Smooth muscle cell (in vitro differentiated cells): ENCODE results near the gene SLC17A8. TPM values are rescaled to one million over a fixed set of nuclear protein-coding genes. Genes with fewer than 3 reads are reported as not detected.

ENCODE experiments used
- DNase-seq: peaks from one replicate; lab custom pipeline; 2025; ENCODE audit not compliant: unreplicated experiment; lab: John Stamatoyannopoulos, UW
- H2AFZ ChIP-seq: fragments of 200-600 bp; sonication (generic); 2 replicates; pipeline ENCODE4 v1.6.0; 2016; ENCODE audit warnings: antibody characterized with exemption, low read depth, mild to moderate bottlenecking
- H3F3A ChIP-seq: fragments of 200-600 bp; sonication (generic); 2 replicates; pipeline ENCODE4 v1.6.0; 2017; ENCODE audit warnings: antibody characterized with exemption, low read depth
- H3K27ac ChIP-seq: fragments of 200-600 bp; sonication (generic); 2 replicates; pipeline ENCODE4 v1.5.1; 2016; ENCODE audit warnings: low read depth, mild to moderate bottlenecking
- H3K27me3 ChIP-seq: fragments of 200-600 bp; sonication (generic); 2 replicates; pipeline ENCODE4 v1.6.1; 2016; ENCODE audit warnings: low read depth, mild to moderate bottlenecking
- H3K36me3 ChIP-seq: fragments of 200-600 bp; sonication (generic); 2 replicates; pipeline ENCODE4 v1.5.1; 2016; ENCODE audit warnings: low read depth
- H3K4me1 ChIP-seq: fragments of 200-600 bp; sonication (generic); 2 replicates; pipeline ENCODE4 v1.5.1; 2016; ENCODE audit warnings: low read depth
- H3K4me2 ChIP-seq: fragments of 200-600 bp; sonication (generic); 2 replicates; pipeline ENCODE4 v1.6.0; 2016; ENCODE audit warnings: mild to moderate bottlenecking
- H3K4me3 ChIP-seq: fragments of 200-600 bp; sonication (generic); 2 replicates; pipeline ENCODE4 v1.5.1; 2016; ENCODE audit warnings: mild to moderate bottlenecking
- H3K79me2 ChIP-seq: fragments of 200-600 bp; sonication (generic); 2 replicates; pipeline ENCODE4 v1.6.0; 2016; ENCODE audit warnings: low read depth, mild to moderate bottlenecking
- H3K9ac ChIP-seq: fragments of 200-600 bp; sonication (generic); 2 replicates; pipeline ENCODE4 v1.6.0; 2016; ENCODE audit warnings: low read depth
- H3K9me3 ChIP-seq: fragments of 200-600 bp; sonication (generic); replicated peaks from 2 replicates; pipeline ENCODE4 v1.5.1; 2016; ENCODE audit warnings: low read depth
- H4K20me1 ChIP-seq: fragments of 200-600 bp; sonication (generic); 2 replicates; pipeline ENCODE4 v1.6.0; 2016; ENCODE audit warnings: low read depth
- WGBS: methylation state at CpG from one replicate; pipeline ENCODE4 v1.1.7; 2016; ENCODE audit warnings: low lambda C conversion rate; 5-methylcytosine and 5-hydroxymethylcytosine counted together
- polyA plus RNA-seq: library from polyadenylated mRNA; unstranded; fragments of >200 nt; fragmentation: Nextera tagmentation; extraction: Ambion mirVana; gene quantifications from 2 replicates; pipeline ENCODE4 v1.2.1, GENCODE V29; 2016
- total RNA-seq: library from RNA; depleted of rRNA; stranded (reverse); fragments of >200 nt; gene quantifications from 2 replicates; pipeline ENCODE4 v1.2.3, GENCODE V29; 2014
- TF ChIP-seq, protein P1 (sequence below): fragments of 200-600 bp; sonication (generic); IDR thresholded peaks from 2 replicates; pipeline ENCODE4 v1.5.1; 2017; ENCODE audit warnings: borderline replicate concordance, mild to moderate bottlenecking, antibody characterized with exemption; ENCODE audit not compliant: insufficient read depth, poor library complexity, severe bottlenecking

The SLC17A8 gene
- total and polyA plus RNA-seq, 2 experiments from 2014 or later: not detected

DNA sequence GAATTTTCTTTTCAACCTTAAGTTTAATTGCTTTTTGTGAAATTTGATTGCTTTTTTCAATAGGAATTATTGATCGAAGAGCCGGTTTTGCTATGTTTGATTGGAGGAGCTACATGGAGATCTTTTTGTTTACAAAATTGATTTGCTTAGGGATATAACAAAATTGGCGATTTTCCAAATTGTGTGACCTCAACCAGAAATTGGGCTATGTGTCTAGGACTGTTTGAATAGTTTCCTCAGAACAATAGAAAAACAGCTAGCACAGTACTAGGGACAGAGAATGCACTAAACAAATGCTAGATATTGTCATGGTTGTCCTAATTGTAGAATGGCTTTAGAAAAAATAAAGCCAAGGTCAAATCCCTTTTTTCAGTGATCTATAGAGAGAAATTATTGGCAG lies 2.4 kb downstream of the SLC17A8 start:
- Histone ChIP-seq H3K4me1 (peaks cover 12% of the 10 kb centered on the region), H3K4me3 (no peak overlapping the region), H3K27me3 (peaks cover 24% of the 10 kb centered on the region), H3F3A (no peaks in the 10 kb centered on the region), H3K27ac (no peak overlapping the region), H4K20me1 (no peaks in the 10 kb centered on the region), H3K9me3 (no peaks in the 10 kb centered on the region), H3K36me3 (no peaks in the 10 kb centered on the region), H3K4me2 (no peak overlapping the region), H3K79me2 (no peaks in the 10 kb centered on the region), H3K9ac (no peak overlapping the region), H2AFZ (no peak overlapping the region)
- no peak for DNase-seq
- TF ChIP-seq, protein P1, sequence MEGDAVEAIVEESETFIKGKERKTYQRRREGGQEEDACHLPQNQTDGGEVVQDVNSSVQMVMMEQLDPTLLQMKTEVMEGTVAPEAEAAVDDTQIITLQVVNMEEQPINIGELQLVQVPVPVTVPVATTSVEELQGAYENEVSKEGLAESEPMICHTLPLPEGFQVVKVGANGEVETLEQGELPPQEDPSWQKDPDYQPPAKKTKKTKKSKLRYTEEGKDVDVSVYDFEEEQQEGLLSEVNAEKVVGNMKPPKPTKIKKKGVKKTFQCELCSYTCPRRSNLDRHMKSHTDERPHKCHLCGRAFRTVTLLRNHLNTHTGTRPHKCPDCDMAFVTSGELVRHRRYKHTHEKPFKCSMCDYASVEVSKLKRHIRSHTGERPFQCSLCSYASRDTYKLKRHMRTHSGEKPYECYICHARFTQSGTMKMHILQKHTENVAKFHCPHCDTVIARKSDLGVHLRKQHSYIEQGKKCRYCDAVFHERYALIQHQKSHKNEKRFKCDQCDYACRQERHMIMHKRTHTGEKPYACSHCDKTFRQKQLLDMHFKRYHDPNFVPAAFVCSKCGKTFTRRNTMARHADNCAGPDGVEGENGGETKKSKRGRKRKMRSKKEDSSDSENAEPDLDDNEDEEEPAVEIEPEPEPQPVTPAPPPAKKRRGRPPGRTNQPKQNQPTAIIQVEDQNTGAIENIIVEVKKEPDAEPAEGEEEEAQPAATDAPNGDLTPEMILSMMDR: no peak
- WGBS: 92% methylated on average over 3 of the region's 3 CpGs

DNA sequence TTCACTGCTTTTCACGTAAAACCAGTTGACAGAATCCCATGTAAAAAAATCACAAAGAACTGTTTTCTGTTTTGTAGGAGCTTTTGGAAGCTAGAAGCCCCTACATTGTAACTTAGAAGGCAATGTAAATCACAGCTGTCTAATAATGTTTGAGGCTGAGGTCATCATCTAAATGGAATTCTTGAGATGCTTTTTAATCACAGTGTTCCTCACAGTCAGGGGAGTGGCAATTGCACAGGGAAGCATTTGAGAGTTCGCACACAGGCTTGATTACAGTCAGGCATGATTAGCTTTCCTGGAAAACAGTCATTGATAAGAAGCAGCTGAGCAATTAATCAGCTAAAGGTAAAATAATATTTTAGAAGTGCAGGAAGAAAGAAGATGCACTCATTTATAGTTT lies 2.9 kb downstream of the SLC17A8 start:
- TF ChIP-seq, protein P1: no peak
- Histone ChIP-seq H3K79me2 (no peaks in the 10 kb centered on the region), H3K9ac (no peak overlapping the region), H3K27me3 (peaks cover 19% of the 10 kb centered on the region), H3K27ac (no peak overlapping the region), H3K4me2 (no peak overlapping the region), H4K20me1 (no peaks in the 10 kb centered on the region), H3K4me3 (no peak overlapping the region), H3K4me1 (peaks cover 12% of the 10 kb centered on the region), H3K36me3 (no peaks in the 10 kb centered on the region), H3F3A (no peaks in the 10 kb centered on the region), H3K9me3 (no peaks in the 10 kb centered on the region), H2AFZ (no peak overlapping the region)
- 58% methylated on average over 2 of the region's 2 CpGs for WGBS
- no peak for DNase-seq

DNA sequence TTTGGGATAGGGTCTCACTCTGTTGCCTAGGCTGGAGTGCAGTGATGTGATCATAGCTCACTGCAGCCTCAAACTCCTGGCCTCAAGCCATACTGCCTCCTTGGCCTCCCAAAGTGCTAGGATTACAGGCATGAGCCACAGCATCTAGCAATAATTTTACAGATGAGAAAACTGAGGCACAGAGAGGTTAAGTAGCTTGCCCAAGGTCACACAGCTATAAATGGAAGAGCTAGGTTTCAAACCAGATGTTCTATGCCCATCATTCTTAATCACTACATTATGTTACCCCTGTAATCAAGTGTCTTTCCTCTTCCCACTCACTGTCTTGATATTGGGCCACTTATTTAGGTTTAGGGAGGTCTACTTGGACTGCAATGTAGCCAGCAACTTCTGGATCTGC lies 3.6 kb downstream of the SLC17A8 start:
- Histone ChIP-seq H3K27ac (no peak overlapping the region), H3K79me2 (no peaks in the 10 kb centered on the region), H3K36me3 (no peaks in the 10 kb centered on the region), H3K9ac (no peak overlapping the region), H2AFZ (no peak overlapping the region), H3K4me3 (no peak overlapping the region), H3K9me3 (no peaks in the 10 kb centered on the region), H3K4me2 (no peak overlapping the region), H3F3A (no peaks in the 10 kb centered on the region), H4K20me1 (no peaks in the 10 kb centered on the region), H3K27me3 (peaks cover 15% of the 10 kb centered on the region), H3K4me1 (peaks cover 12% of the 10 kb centered on the region)
- TF ChIP-seq, protein P1: no peak
- DNase-seq: no peak

DNA sequence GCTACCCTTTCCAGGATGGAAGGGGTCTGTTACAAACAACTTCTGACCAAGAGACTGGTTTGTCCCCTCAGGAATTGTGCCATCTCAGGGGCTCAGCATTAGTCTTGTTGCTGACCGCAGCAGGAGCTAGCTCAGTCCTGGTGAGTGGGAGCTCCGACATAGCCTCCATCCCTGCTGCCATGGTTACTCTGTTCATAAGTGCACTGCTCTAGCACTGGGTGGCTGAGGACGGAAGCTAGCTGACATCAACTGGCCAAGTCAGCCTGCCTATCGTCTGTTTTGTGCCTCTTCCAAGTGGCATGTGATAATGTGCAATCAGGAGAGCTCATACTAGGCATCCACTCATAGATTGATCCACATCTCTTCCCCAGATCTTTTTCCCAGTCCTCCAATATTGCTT lies 7.5 kb downstream of the SLC17A8 start:
- H3K27me3 ChIP-seq: no peaks in the 10 kb centered on the region
- WGBS: 90% methylated on average over 4 of the region's 4 CpGs
- no peak overlapping the region for H3K9ac ChIP-seq
- DNase-seq: no peak
- H3K27ac ChIP-seq: no peak overlapping the region
- TF ChIP-seq, protein P1: no peak
- no peaks in the 10 kb centered on the region for H3F3A ChIP-seq
- no peaks in the 10 kb centered on the region for H3K9me3 ChIP-seq
- H3K4me2 ChIP-seq: no peak overlapping the region
- H3K4me3 ChIP-seq: no peak overlapping the region
- H2AFZ ChIP-seq: no peak overlapping the region
- H4K20me1 ChIP-seq: no peaks in the 10 kb centered on the region
- H3K4me1 ChIP-seq: no peaks in the 10 kb centered on the region
- no peaks in the 10 kb centered on the region for H3K79me2 ChIP-seq
- no peaks in the 10 kb centered on the region for H3K36me3 ChIP-seq
